Measurements from ENCODE around the gene LIN28A.

The LIN28A gene

GRCh38 chr1:26417111-26417759 is 6.6 kb downstream of the LIN28A start (continued):
- no peak for TF ChIP-seq ELK4 (IDR thresholded peaks at IDR 0.05; ENCODE audit: borderline replicate concordance, low read depth, low read length)
- no peak for TF ChIP-seq TRIM28 (IDR thresholded peaks at IDR 0.05; ENCODE audit: borderline replicate concordance, low read length)
- TF ChIP-seq ZNF654 (tag by site-specific recombination; IDR thresholded peaks at IDR 0.05; ENCODE audit: low read depth): peak; percentile 62
- TF ChIP-seq ZBTB21 (tag by site-specific recombination; IDR thresholded peaks at IDR 0.05): no peak
- no peak for TF ChIP-seq ZNF768 (tag by site-specific recombination; IDR thresholded peaks at IDR 0.05)
- TF ChIP-seq ZNF324 (tag by site-specific recombination; IDR thresholded peaks at IDR 0.05): no peak
- peak; percentile 41; the same call in 1 of the 2 replicates for TF ChIP-seq PRDM1 (tag by site-specific recombination; IDR thresholded peaks at IDR 0.05)

GRCh38 chr1:26418865-26419349 is 8.3 kb downstream of the LIN28A start:
- no peaks in the 10 kb centered on the region for H3K4me1 ChIP-seq (ENCODE audit: control insufficient read depth, insufficient read depth, low read length)
- CTCF ChIA-PET: interaction anchor here (0.6 to 4.2 kb wide), 4 partner anchors 13 to 97 kb away, joined by 3 to 53 read pairs (median 3); partner anchors contain the start of gene DHDDS
- TF ChIP-seq KLF17 (tag by site-specific recombination; IDR thresholded peaks at IDR 0.05) (no peak), ZNF24 (tag by site-specific recombination; IDR thresholded peaks at IDR 0.05) (no peak), GLIS1 (tag by site-specific recombination; IDR thresholded peaks at IDR 0.05) (peak; percentile 81)
- H3K36me3 ChIP-seq (ENCODE audit: control insufficient read depth in 2 of 2, insufficient read depth in 1 of 2, low read length in 2 of 2): no peaks in the 10 kb centered on the region
- H3K27ac ChIP-seq (ENCODE audit: extremely low read depth, low read depth, low read length): no peak overlapping the region
- POLR2A ChIA-PET: no interaction called here
- H3K9me3 ChIP-seq (ENCODE audit: control insufficient read depth, insufficient read depth, low read depth, low read length): no peaks in the 10 kb centered on the region
- no peak overlapping the region for H3K4me3 ChIP-seq (ENCODE audit: low read depth, low read length)

- Histone ChIP-seq H3K4me3 (ENCODE audit: low read depth, low read length) (no peak overlapping the region), H3K36me3 (ENCODE audit: control insufficient read depth in 2 of 2, insufficient read depth in 1 of 2, low read length in 2 of 2) (no peaks in the 10 kb centered on the region), H3K27ac (ENCODE audit: extremely low read depth, low read depth, low read length) (no peak overlapping the region), H3K4me1 (ENCODE audit: control insufficient read depth, insufficient read depth, low read length) (no peaks in the 10 kb centered on the region), H3K9me3 (ENCODE audit: control insufficient read depth, insufficient read depth, low read depth, low read length) (no peaks in the 10 kb centered on the region)
- ChIA-PET CTCF (interaction anchor here (0.6 to 1.6 kb wide), 5 partner anchors 13 to 135 kb away, joined by 3 to 4 read pairs (median 3); no protein-coding TSS in a partner anchor), POLR2A (interaction anchor here (1.0 kb wide), 1 partner anchor 13 kb away, joined by 5 read pairs; the partner anchor contains the start of gene DHDDS)
- TF ChIP-seq EGR2 (tag by site-specific recombination; IDR thresholded peaks at IDR 0.05; ENCODE audit: low read depth): 0 out of 2 replicates have a peak, but pooled peaks have one; percentile 11
- peak; percentile 75 for TF ChIP-seq PRDM6 (tag by site-specific recombination; IDR thresholded peaks at IDR 0.05)
- TF ChIP-seq ZNF791 (tag by site-specific recombination; IDR thresholded peaks at IDR 0.05): no peak
- TF ChIP-seq ZNF391 (tag by site-specific recombination; IDR thresholded peaks at IDR 0.05; ENCODE audit: borderline replicate concordance, low read depth): no peak
- peak; percentile 24; the same call in 1 of the 2 replicates for TF ChIP-seq ZFHX2 (tag by site-specific recombination; conservative IDR thresholded peaks at IDR 0.05)
- TF ChIP-seq ZNF580 (tag by site-specific recombination; IDR thresholded peaks at IDR 0.05): no peak
These were observed 8.9 kb downstream of the LIN28A start for GRCh38 chr1:26419494-26419893.

All from HEK293 (cell line).